Effector memory CD4-positive, alpha-beta T cell (primary cell): ENCODE measurements around the gene BTC.

Experiments
- DNase-seq, 3 donors: peaks; one replicate each; pipeline ENCODE4 v3.0.0-alpha.2; 2020
- H3K27ac ChIP-seq: 2 replicates; pipeline ENCODE4 v1.7.0; 2013; ENCODE audit warnings: mild to moderate bottlenecking, low read length, moderate library complexity; ENCODE audit not compliant: insufficient read depth, poor library complexity, severe bottlenecking
- H3K27me3 ChIP-seq: replicated peaks from 2 replicates; pipeline ENCODE4 v1.7.0; 2013; ENCODE audit warnings: mild to moderate bottlenecking, low read length; ENCODE audit not compliant: insufficient read depth, control insufficient read depth, poor library complexity, severe bottlenecking
- H3K36me3 ChIP-seq: 2 replicates; pipeline ENCODE4 v1.7.0; 2013; ENCODE audit warnings: mild to moderate bottlenecking, low read length, moderate library complexity; ENCODE audit not compliant: control insufficient read depth, insufficient read depth
- H3K4me1 ChIP-seq: 2 replicates; pipeline ENCODE4 v1.7.0; 2013; ENCODE audit warnings: low read length, mild to moderate bottlenecking; ENCODE audit not compliant: control insufficient read depth, insufficient read depth, poor library complexity, severe bottlenecking
- H3K4me3 ChIP-seq: 2 replicates; pipeline ENCODE4 v1.7.0; 2013; ENCODE audit warnings: low read length, low read depth, mild to moderate bottlenecking; ENCODE audit not compliant: insufficient read depth, poor library complexity, severe bottlenecking
- H3K9me3 ChIP-seq: 2 replicates; pipeline ENCODE4 v1.7.0; 2013; ENCODE audit warnings: mild to moderate bottlenecking, low read length, moderate library complexity; ENCODE audit not compliant: control insufficient read depth

The BTC gene

DNA sequence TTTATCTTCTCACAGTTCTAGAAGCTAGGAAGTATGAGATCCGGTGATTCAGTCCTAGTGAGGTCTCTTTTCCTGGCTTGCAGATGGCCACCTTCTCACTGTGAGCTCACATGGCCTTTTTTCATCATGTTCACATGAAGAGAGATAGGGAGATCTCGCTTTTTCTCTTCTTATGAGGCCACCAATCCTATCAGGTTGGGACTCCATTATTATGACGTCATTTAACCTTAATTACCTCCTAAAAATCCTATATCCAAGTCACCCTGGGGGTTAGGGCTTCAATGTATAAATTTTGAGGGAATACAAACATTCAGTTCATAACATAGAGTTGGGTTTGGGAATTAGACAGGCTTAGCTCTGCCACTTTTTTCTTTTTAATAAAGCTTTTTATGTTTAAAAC, 6.0 kb upstream of the BTC start:
- Histone ChIP-seq H3K4me3 (no peak overlapping the region), H3K36me3 (no peaks in the 10 kb centered on the region), H3K9me3 (no peaks in the 10 kb centered on the region), H3K27ac (no peak overlapping the region), H3K27me3 (no peaks in the 10 kb centered on the region), H3K4me1 (no peaks in the 10 kb centered on the region)
- no peak for DNase-seq

DNA sequence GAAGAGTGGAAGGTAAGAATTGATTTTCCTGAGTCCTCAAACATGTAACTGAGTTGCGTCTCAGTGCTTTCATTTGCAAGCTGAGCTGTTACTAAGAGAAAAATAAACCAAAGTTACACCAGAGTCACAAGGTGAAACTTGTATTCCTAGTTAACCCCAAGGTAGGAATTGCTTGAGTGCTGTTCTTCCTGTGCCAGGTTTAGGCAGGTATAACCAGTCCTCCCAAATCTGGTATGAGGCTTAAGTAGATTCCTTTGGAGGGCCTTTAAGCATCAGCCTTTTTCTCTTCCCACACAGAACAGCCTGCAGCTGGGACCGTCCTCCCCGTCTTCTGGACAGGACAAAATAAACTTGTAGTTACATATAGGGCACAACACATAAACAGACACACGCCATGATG, 2.3 kb upstream of the BTC start:
- H3K4me3 ChIP-seq, result no peak overlapping the region
- peaks cover 7% of the 10 kb centered on the region for H3K27me3 ChIP-seq
- H3K36me3 ChIP-seq, result no peaks in the 10 kb centered on the region
- no peak overlapping the region for H3K27ac ChIP-seq
- DNase-seq, result no peak
- H3K9me3 ChIP-seq, result no peaks in the 10 kb centered on the region
- peaks cover 3% of the 10 kb centered on the region for H3K4me1 ChIP-seq

DNA sequence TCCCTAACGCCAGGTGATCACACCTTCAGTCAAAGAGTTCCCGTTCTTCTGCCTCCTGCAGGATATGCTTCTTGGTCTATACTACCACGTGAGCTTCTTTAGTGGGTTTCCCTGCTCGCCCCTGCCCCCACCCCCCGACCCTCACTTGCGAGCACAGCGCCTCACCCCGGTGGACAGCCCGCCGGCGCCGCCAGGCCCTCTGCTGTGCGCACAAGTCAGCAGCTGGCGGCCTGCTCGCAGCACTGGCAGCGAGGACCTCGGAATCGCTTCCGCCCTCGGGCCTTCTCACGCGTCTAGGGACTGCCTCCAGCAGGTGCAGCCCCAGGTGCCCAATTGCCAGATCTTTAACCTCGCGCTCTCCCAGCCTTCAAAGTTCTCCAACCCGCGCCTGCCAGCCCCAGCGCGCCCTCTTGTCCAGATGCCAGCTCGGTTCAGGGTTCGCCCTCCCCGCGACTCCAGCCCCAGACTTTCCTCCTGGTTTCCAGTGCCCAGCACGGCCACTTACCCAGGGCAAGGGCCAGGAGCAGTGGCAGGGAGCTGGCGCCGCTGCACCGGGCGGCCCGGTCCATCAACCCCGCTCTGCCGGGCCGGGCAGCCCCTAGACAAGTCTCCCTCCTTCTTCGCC, 454 bp downstream of the BTC start:
- Histone ChIP-seq H3K4me1 (peaks cover 3% of the 10 kb centered on the region), H3K9me3 (no peaks in the 10 kb centered on the region), H3K4me3 (no peak overlapping the region), H3K27me3 (peaks cover 7% of the 10 kb centered on the region), H3K27ac (no peak overlapping the region), H3K36me3 (no peaks in the 10 kb centered on the region)
- no peak for DNase-seq

DNA sequence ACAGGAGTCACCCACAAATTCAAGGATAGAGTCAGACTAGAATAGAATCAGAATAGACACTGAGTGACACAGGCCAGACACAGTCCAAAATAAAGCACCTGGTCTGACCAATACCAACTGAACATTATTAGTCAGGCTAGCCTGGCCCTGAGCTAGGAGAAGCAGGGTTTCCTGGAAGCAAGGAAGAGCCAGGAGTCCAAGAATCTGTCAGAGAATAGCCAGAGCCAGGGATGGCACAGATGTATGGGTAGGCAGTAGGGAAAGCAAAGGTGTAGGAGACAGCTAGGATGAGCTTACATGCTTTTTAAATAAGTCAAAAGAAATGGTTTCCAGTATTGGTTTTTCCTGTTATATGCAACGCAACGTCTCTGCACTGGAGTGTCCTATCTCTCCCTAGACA, 3.7 kb downstream of the BTC start:
- H3K27ac ChIP-seq, result no peak overlapping the region
- no peaks in the 10 kb centered on the region for H3K36me3 ChIP-seq
- peaks cover 3% of the 10 kb centered on the region for H3K4me1 ChIP-seq
- peaks cover 7% of the 10 kb centered on the region for H3K27me3 ChIP-seq
- DNase-seq, result no peak
- no peak overlapping the region for H3K4me3 ChIP-seq
- no peaks in the 10 kb centered on the region for H3K9me3 ChIP-seq

DNA sequence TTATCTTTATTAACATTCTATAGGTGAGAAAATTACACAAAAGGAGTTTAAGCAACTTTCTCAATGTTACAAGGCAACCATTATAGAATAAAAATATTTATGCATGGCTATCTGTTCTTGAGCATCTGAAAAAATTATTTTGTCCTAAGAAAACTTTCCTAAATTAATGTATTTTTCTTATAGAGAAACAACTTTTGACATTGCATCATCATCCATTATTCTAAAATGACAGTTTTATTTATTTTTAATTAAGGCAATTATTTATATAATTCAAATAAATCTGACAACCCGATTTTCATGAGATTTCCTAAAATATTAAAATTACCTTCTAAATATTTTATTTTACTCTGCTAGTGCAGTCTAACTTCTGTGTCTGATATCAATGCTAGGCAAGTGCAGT, 4.8 kb downstream of the BTC start:
- no peak for DNase-seq

DNA sequence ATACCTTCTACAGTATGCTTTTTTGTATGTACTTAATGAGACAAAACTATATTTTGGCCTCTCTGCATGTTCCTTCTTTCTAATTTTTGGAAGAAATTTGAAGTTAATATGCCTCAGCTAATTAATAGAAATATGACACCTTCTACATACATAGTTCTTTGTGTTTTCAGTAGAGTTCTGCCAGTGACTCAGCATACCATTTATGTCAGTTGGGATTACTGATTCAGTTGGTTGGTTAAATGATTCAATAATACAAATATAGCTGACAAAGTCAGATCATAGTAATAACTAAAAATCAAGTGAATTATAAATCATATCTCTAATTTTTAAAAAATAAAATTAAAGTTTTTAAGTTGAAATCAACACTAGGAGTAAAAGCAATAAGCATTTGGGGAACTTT, 16.8 kb downstream of the BTC start:
- H3K27ac ChIP-seq, result no peak overlapping the region
- no peaks in the 10 kb centered on the region for H3K27me3 ChIP-seq
- H3K36me3 ChIP-seq, result no peaks in the 10 kb centered on the region
- H3K9me3 ChIP-seq, result no peaks in the 10 kb centered on the region
- no peak for DNase-seq
- no peak overlapping the region for H3K4me3 ChIP-seq
- H3K4me1 ChIP-seq, result no peaks in the 10 kb centered on the region

More for the DNA sequence above, 4.8 kb downstream of the BTC start:
- H3K9me3 ChIP-seq, result no peaks in the 10 kb centered on the region
- H3K27ac ChIP-seq, result no peak overlapping the region
- H3K36me3 ChIP-seq, result no peaks in the 10 kb centered on the region
- peaks cover 7% of the 10 kb centered on the region for H3K27me3 ChIP-seq
- H3K4me3 ChIP-seq, result no peak overlapping the region
- peaks cover 3% of the 10 kb centered on the region for H3K4me1 ChIP-seq

DNA sequence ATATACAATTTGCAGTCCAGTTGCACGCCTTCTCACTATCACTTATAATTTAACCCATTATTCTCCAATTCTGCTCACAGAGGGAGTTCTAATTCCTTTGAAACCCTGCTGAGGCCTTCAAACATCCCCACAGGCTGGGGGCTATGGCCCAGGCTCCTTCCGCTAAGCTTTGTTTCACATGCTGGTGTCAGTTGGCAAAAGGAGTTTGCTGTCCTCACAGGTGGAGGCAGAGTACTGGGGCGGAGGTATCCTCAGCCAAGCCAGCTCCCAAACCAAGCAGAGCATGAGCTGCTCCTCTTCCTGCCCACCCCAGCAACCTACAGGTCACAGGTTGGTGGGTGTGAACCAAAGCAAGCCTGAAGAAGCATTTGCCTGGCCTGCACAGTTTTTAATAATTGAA, 21.5 kb downstream of the BTC start:
- Histone ChIP-seq H3K27ac (no peak overlapping the region), H3K4me3 (no peak overlapping the region), H3K36me3 (no peaks in the 10 kb centered on the region), H3K9me3 (no peaks in the 10 kb centered on the region), H3K4me1 (no peaks in the 10 kb centered on the region), H3K27me3 (no peaks in the 10 kb centered on the region)
- no peak for DNase-seq

DNA sequence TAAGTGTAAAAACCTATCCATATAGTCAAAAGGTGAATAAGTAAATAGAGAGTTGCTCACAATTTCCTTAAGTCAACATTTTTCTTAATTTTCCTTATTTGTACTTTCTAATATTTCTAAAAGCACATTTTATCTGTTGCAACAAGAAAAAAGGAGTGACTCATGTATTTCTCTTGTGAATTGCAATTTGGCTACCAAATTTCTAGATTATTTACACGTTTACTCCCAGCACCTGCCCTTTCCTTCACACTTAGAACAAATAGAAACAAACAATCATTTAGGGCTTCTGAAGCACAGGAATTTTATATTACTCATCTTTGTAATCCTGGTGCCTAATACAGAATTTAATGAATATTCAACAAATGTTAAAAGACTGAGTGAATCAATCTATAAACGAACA, 22.2 kb downstream of the BTC start:
- Histone ChIP-seq H3K27ac (no peak overlapping the region), H3K4me1 (no peaks in the 10 kb centered on the region), H3K27me3 (no peaks in the 10 kb centered on the region), H3K9me3 (no peaks in the 10 kb centered on the region), H3K4me3 (no peak overlapping the region), H3K36me3 (no peaks in the 10 kb centered on the region)
- no peak for DNase-seq

DNA sequence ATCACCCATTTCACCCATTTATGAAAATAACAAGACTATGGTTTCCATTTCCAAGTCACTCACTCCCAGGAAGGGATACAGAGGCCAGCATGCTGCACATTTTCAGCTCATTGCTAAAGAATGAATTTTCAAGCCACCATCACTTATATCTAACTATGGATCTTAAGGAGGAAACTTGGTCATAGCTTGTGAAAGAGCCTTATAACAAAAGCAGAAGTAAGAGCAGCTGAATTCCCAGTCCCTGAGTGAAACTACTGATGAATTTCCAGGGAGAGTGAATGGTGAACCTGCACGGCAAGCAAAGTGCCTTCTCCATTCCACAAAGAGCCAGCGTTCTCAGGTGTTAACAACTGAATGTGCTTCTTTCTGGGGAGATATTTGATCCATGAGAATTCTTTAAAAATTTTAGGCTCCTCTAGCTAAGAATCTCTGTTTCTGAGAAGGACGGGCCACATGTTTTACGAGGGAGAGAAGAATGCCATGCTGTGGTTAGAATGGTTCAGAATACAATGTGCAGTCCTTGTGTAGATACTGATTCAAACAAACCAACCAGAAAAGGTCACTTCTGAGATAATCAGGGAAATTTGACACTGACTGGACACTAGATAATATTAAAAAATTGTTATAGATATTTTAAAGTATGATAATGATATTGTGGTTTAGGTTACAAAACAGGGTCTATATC, 24.0 kb downstream of the BTC start:
- H3K27me3 ChIP-seq, result no peaks in the 10 kb centered on the region
- no peaks in the 10 kb centered on the region for H3K36me3 ChIP-seq
- DNase-seq, result no peak
- H3K27ac ChIP-seq, result no peak overlapping the region
- H3K4me1 ChIP-seq, result no peaks in the 10 kb centered on the region
- no peak overlapping the region for H3K4me3 ChIP-seq
- no peaks in the 10 kb centered on the region for H3K9me3 ChIP-seq

DNA sequence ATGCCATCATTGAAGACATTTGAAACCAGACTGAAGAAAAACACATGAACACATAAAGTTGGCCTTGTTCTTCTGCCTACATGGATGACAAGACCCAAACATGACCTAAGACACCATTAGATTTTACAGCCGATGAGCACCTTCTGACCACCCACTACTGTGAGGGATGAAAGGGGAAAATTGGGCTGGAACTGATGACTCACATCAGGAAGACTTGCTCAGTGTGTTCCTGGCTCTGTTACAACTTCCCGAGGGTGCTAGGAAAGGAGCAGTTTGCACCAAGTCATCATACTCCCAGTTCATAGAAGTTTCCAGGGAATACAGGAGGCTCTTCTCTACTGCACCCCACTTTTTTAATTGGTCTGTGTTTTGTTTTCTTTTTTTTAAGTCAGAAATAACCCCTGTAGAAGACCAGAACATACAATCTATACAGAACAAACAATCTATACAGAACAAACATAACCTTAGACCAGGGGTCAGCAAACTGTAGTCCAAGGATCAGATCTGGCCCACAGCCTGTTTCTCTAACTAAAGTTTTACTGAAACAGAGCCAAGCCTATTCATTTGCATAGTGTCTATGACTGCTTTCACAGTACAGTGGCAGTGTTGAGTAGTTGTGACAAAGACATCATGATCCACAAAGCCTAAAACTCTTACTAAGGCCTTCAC, 25.3 kb downstream of the BTC start:
- no peak overlapping the region for H3K27ac ChIP-seq
- H3K27me3 ChIP-seq, result no peaks in the 10 kb centered on the region
- no peak overlapping the region for H3K4me3 ChIP-seq
- H3K36me3 ChIP-seq, result no peaks in the 10 kb centered on the region
- no peaks in the 10 kb centered on the region for H3K4me1 ChIP-seq
- no peaks in the 10 kb centered on the region for H3K9me3 ChIP-seq
- no peak for DNase-seq
